Raji (cell line): Measurements from ENCODE around the gene SCT.

ENCODE experiments used
- POLR2A ChIP-seq: IDR thresholded peaks from 2 replicates; pipeline ENCODE4 v1.6.1; 2011; ENCODE audit warnings: low read depth, low read length, control low read depth; ENCODE audit not compliant: insufficient read depth

SCT gene

GRCh38 chr11:617912-618682 lies 8.9 kb downstream of the SCT start:
- no peak for TF ChIP-seq POLR2A

GRCh38 chr11:617199-617911 lies 9.6 kb downstream of the SCT start:
- no peak for TF ChIP-seq POLR2A

GRCh38 chr11:616320-617198 lies 10.4 kb downstream of the SCT start:
- TF ChIP-seq POLR2A = no peak

GRCh38 chr11:615504-616319 lies 11.3 kb downstream of the SCT start, which contains the start of gene IRF7:
Gene IRF7 (minus strand): TSS chr11:615950. CDS start chr11:615364, 586 bp downstream.
- peak; percentile 69 for TF ChIP-seq POLR2A

GRCh38 chr11:614623-615503 lies 12.1 kb downstream of the SCT start:
- TF ChIP-seq POLR2A = no peak

GRCh38 chr11:614021-614622 lies 12.9 kb downstream of the SCT start:
- TF ChIP-seq POLR2A = no peak

GRCh38 chr11:613369-613968 lies 13.5 kb downstream of the SCT start:
- TF ChIP-seq POLR2A = no peak

- no peak for TF ChIP-seq POLR2A
Observed at GRCh38 chr11:612961-613300, 14.1 kb downstream of the SCT start.

- TF ChIP-seq POLR2A = no peak
Observed at GRCh38 chr11:612201-612960, 14.6 kb downstream of the SCT start.

GRCh38 chr11:611001-611996 lies 15.7 kb downstream of the SCT start:
- TF ChIP-seq POLR2A = no peak

GRCh38 chr11:610146-610801 lies 16.7 kb downstream of the SCT start:
- TF ChIP-seq POLR2A = no peak

- no peak for TF ChIP-seq POLR2A
Observed at GRCh38 chr11:609341-609811, 17.6 kb downstream of the SCT start.
